A673 (cell line): Measurements from ENCODE around the gene UNC45B.

Source experiments
- CTCF ChIP-seq: fragments of 300-800, 200-600 bp; sonication (generic); conservative IDR thresholded peaks from 2 replicates; pipeline ENCODE4 v1.5.1; 2017; ENCODE audit warnings: low read depth, mild to moderate bottlenecking, antibody characterized with exemption, low read length, moderate library complexity, mixed read lengths
- EZH2 ChIP-seq: fragments of 200-600 bp; sonication (generic); IDR thresholded peaks from 2 replicates; pipeline ENCODE4 v1.6.1; 2017; ENCODE audit warnings: borderline replicate concordance, low read depth, mild to moderate bottlenecking, mixed read lengths, antibody characterized with exemption, low read length; ENCODE audit not compliant: poor library complexity, severe bottlenecking

- TF ChIP-seq EZH2 (no peak), CTCF (no peak)
Measured at GRCh38 chr17:35191001-35191695, 43.5 kb downstream of the UNC45B start.
